Natural killer cell (primary cell): ENCODE measurements around the gene BAG5. TPM values are rescaled to one million over a fixed set of nuclear protein-coding genes. Genes with fewer than 3 reads are reported as not detected.

ENCODE experiments used
- ATAC-seq, 3 donors: fragments of 150-1000 bp in 2 of 3; fragments of 200-7000 bp in 1 of 3; cut with Tn5 transposase; 1 replicate in 1 of 3; 2 replicates in 2 of 3; pipeline ENCODE4 v1.10.0; 2021; ENCODE audit warnings: mild to moderate bottlenecking in 2 of 3, moderate library complexity in 2 of 3
- DNase-seq, 2 donors: peaks; one replicate each; pipeline versions ENCODE4 v3.0.0 to v3.0.0-alpha.2; 2013 to 2021; ENCODE audit warnings: mixed read lengths in 1 of 2
- H3K27ac ChIP-seq: one replicate; pipeline ENCODE4 v1.5.1; 2013; ENCODE audit warnings: mild to moderate bottlenecking, low read length
- H3K27me3 ChIP-seq: one replicate; pipeline ENCODE4 v1.6.1; 2013; ENCODE audit warnings: low read length; ENCODE audit not compliant: control insufficient read depth, insufficient read depth
- H3K36me3 ChIP-seq: one replicate; pipeline ENCODE4 v1.6.1; 2013; ENCODE audit warnings: low read length; ENCODE audit not compliant: control insufficient read depth, insufficient read depth
- H3K4me1 ChIP-seq: one replicate; pipeline ENCODE4 v1.6.1; 2013; ENCODE audit warnings: low read length; ENCODE audit not compliant: control insufficient read depth, insufficient read depth
- H3K4me3 ChIP-seq: one replicate; pipeline ENCODE4 v1.5.1; 2013; ENCODE audit warnings: low read length
- H3K9me3 ChIP-seq: one replicate; pipeline ENCODE4 v1.6.1; 2013; ENCODE audit warnings: low read length; ENCODE audit not compliant: control insufficient read depth, insufficient read depth
- H3K27ac Mint-ChIP-seq, 2 donors: one replicate each; pipeline ENCODE4 v1.8.0; 2022; ENCODE audit warnings: mild to moderate bottlenecking in 2 of 2, mixed read lengths in 2 of 2, moderate library complexity in 1 of 2
- H3K27me3 Mint-ChIP-seq, 2 donors: one replicate each; pipeline ENCODE4 v1.8.0; 2022; ENCODE audit warnings: low read depth in 2 of 2, mixed read lengths in 2 of 2
- H3K36me3 Mint-ChIP-seq: one replicate; pipeline ENCODE4 v1.8.0; 2022; ENCODE audit warnings: mixed read lengths
- H3K4me1 Mint-ChIP-seq, 2 donors: one replicate each; pipeline ENCODE4 v1.8.0; 2022; ENCODE audit warnings: mixed read lengths in 2 of 2
- H3K4me3 Mint-ChIP-seq: one replicate; pipeline ENCODE4 v1.8.0; 2022; ENCODE audit warnings: mild to moderate bottlenecking, moderate library complexity, mixed read lengths
- H3K9me3 Mint-ChIP-seq, 2 donors: one replicate each; pipeline ENCODE4 v1.8.0; 2022; ENCODE audit warnings: mixed read lengths in 2 of 2
- WGBS: methylation state at CpG from one replicate; pipeline ENCODE4 v1.1.7; 2013; ENCODE audit warnings: missing lambda C conversion rate; ENCODE audit not compliant: insufficient coverage; 5-methylcytosine and 5-hydroxymethylcytosine counted together
- intact Hi-C: fragments of 100-400 bp; cut with micrococcal nuclease; formaldehyde crosslinking; loops from one replicate; pipeline ENCODE4 v1.14.2; 2022
- total RNA-seq, 4 donors: library from RNA; stranded (reverse); fragments of 120-200 nt in 1 of 4; gene quantifications; one replicate each; pipeline versions ENCODE4 v1.2.3 to v1.2.4, GENCODE V29; 2013 to 2022
- TF ChIP-seq, protein P1 (sequence below): fragments of 200-600 bp; IDR thresholded peaks from one replicate; pipeline ENCODE4 v1.8.0; 2022; ENCODE audit warnings: antibody characterized with exemption

The BAG5 gene
- total RNA-seq, 3 donors from 2014 or later (not counting 1 experiment from before 2014, with no cell fraction given): 36.1 to 48.0 (median 47.0) TPM

DNA sequence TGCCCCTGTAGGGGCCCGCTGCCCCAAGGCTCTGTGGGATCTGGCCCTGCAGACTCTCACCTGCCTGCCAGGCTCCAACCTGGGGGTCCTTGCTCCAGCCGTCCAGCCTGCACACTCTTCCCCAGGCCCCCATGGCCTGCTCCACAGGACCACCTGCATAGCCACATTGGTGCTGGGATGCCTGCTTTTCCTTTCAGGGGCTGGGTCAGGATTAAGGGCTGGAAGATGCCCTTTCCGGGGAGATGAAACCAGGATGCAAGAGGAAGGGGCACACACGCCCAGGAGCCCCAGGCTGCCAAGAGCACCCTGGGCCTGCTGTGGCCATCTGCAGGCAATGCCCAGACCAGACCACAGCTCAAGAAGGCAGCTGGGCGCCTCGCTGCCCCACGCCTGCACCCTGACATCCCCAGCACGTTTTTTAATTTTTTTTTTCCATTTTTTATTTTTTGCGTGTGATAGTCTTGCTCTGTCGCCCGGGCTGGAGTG, 15.0 kb downstream of the BAG5 start:
- H3K9me3 ChIP-seq: no peaks in the 10 kb centered on the region
- H3K4me1 ChIP-seq: peaks cover 8% of the 10 kb centered on the region
- DNase-seq (no peak), ATAC-seq (no peak)
- H3K27me3 ChIP-seq: no peaks in the 10 kb centered on the region
- H3K4me1 Mint-ChIP-seq: peaks cover 0 to 7% of the 10 kb centered on the region in 2 donors
- no peak overlapping the region for H3K4me3 ChIP-seq
- WGBS: 91% methylated on average over 11 of the region's 11 CpGs
- intact Hi-C loops: no loop called here
- no peak overlapping the region for H3K4me3 Mint-ChIP-seq
- no peaks in the 10 kb centered on the region for H3K36me3 Mint-ChIP-seq
- H3K27ac Mint-ChIP-seq: no peak overlapping the region
- TF ChIP-seq, protein P1, sequence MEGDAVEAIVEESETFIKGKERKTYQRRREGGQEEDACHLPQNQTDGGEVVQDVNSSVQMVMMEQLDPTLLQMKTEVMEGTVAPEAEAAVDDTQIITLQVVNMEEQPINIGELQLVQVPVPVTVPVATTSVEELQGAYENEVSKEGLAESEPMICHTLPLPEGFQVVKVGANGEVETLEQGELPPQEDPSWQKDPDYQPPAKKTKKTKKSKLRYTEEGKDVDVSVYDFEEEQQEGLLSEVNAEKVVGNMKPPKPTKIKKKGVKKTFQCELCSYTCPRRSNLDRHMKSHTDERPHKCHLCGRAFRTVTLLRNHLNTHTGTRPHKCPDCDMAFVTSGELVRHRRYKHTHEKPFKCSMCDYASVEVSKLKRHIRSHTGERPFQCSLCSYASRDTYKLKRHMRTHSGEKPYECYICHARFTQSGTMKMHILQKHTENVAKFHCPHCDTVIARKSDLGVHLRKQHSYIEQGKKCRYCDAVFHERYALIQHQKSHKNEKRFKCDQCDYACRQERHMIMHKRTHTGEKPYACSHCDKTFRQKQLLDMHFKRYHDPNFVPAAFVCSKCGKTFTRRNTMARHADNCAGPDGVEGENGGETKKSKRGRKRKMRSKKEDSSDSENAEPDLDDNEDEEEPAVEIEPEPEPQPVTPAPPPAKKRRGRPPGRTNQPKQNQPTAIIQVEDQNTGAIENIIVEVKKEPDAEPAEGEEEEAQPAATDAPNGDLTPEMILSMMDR: no peak
- no peaks in the 10 kb centered on the region for H3K27me3 Mint-ChIP-seq
- no peak overlapping the region for H3K27ac ChIP-seq
- H3K36me3 ChIP-seq: no peaks in the 10 kb centered on the region
- H3K9me3 Mint-ChIP-seq: no peaks in the 10 kb centered on the region

DNA sequence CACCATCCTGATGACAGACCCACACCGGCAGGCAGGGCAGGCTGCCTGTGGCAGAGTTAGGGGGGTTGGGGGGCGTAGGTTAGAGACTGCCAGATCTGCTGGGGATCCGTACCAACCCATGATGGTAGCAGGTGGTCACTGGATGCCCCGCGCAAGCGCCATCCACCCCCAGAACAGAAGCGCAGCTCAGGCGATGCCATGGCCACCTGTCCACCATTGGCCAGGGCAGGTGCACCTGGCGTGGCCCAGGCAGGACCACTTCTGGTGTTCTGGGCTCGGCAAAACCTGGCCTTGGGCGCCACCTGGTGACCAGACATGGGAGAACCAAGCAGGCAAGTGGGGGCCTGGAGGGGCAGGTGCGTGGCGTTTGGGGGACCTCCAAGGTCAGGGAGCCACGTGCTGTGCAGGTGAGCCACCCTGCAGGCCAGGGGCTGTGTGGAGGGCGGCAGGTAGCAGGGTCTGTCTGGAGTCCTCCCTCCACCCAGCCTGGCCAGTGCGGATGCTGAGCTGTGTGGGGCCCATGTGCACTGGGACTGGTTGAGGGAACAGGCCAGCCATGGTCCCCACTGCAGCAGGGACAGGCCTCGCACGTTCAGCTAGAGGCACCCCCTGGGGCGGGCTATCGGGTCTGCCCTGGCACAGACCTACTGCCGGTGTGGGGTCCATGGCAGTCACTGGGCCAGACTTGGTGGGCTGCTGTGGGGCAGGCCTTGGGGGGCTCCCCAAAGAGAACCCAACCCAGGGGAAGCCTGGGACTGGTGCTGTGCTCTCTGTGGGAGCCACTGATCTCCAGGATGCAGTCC, 15.6 kb downstream of the BAG5 start:
- DNase-seq (peak; percentile 75 to 86), ATAC-seq (peak; percentile 66 to 95 (median 84))
- Histone ChIP-seq H3K27ac (no peak overlapping the region), H3K9me3 (no peaks in the 10 kb centered on the region), H3K27me3 (no peaks in the 10 kb centered on the region), H3K4me1 (peaks cover 8% of the 10 kb centered on the region), H3K4me3 (no peak overlapping the region), H3K36me3 (no peaks in the 10 kb centered on the region)
- H3K4me1 Mint-ChIP-seq: peaks cover 0 to 6% of the 10 kb centered on the region in 2 donors
- H3K36me3 Mint-ChIP-seq: no peaks in the 10 kb centered on the region
- intact Hi-C loops: loop anchor here (1.0 kb wide), 2 partner anchors 28 to 47 kb away; no protein-coding TSS in a partner anchor
- no peak overlapping the region for H3K4me3 Mint-ChIP-seq
- 29% methylated on average over 21 of the region's 21 CpGs for WGBS
- H3K9me3 Mint-ChIP-seq: no peaks in the 10 kb centered on the region
- H3K27me3 Mint-ChIP-seq: no peaks in the 10 kb centered on the region
- TF ChIP-seq, protein P1: peak; percentile 91
- H3K27ac Mint-ChIP-seq: no peak overlapping the region

DNA sequence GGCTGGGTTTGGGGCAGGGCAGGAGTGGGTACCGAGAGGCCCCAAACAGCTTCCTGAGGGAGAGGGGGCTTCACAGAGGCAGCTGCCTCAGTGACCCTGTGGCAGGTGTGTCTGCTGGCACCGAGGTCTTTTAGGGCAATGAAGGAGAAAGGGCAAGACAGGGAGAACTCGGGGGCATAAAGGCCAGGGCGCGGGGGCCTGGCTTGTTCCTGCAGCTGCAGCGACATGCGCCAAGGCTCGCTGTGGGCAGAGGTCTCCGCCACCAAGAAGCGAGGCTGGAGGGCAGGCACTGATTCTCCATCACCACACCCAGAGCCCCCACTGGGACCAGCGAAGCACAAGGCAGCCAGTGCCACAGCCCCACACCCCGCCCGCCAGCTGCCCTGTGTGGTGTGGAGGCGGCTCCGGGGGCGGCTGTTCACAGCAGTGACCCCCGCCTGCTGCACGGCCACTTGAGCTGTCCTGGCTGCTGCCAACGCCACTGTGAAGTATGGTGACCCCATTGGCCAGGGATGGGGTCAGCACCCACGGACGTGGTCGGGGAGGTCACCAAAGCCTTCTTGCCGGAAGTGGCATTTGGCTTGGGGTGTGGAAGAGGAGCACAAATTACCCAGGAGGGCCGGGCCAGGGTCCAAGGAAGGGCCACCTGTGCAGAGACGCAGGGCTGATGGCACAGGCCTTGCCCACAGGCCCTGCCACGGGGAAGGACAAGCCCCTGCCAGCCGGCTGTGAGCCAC, 16.4 kb downstream of the BAG5 start:
- Mint-ChIP-seq H3K27ac (no peak overlapping the region), H3K27me3 (no peaks in the 10 kb centered on the region), H3K4me1 (no peaks in the 10 kb centered on the region), H3K36me3 (no peaks in the 10 kb centered on the region), H3K9me3 (no peaks in the 10 kb centered on the region), H3K4me3 (no peak overlapping the region)
- Histone ChIP-seq H3K4me3 (no peak overlapping the region), H3K4me1 (peaks cover 8% of the 10 kb centered on the region), H3K27ac (no peak overlapping the region), H3K27me3 (no peaks in the 10 kb centered on the region), H3K9me3 (no peaks in the 10 kb centered on the region), H3K36me3 (no peaks in the 10 kb centered on the region)
- DNase-seq (no peak), ATAC-seq (no peak)
- TF ChIP-seq, protein P1: no peak
- WGBS: 80% methylated on average over 27 of the region's 27 CpGs
- intact Hi-C loops: loop anchor here (1.0 kb wide), 2 partner anchors 27 to 46 kb away; no protein-coding TSS in a partner anchor
